Activated CD4-positive, alpha-beta T cell treated with anti-CD3 and anti-CD28 coated beads for 1 hour (primary cell): Measurements from ENCODE around the gene LECT2.

Source experiments
- DNase-seq: peaks from one replicate; pipeline ENCODE4 v3.0.0-alpha.2; 2020

Gene LECT2

DNA sequence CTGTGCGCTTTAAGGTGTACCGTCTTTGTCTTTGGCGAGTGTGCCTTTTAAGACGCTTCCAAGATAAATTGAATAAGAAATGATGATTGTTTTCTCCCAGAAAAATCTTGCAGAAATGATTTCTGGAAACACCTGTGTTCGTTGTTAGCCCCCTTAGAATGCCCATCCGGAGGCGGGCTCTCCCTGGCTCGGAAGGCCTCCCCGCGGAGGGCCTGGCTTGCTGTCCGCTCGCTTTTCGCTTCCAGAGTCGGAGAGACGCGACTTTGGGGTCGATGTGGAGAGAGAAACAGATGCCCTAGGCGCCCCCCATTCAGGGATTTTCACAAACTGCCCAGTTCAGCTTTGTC is 23.9 kb downstream of the LECT2 start:
- DNase-seq, result no peak

DNA sequence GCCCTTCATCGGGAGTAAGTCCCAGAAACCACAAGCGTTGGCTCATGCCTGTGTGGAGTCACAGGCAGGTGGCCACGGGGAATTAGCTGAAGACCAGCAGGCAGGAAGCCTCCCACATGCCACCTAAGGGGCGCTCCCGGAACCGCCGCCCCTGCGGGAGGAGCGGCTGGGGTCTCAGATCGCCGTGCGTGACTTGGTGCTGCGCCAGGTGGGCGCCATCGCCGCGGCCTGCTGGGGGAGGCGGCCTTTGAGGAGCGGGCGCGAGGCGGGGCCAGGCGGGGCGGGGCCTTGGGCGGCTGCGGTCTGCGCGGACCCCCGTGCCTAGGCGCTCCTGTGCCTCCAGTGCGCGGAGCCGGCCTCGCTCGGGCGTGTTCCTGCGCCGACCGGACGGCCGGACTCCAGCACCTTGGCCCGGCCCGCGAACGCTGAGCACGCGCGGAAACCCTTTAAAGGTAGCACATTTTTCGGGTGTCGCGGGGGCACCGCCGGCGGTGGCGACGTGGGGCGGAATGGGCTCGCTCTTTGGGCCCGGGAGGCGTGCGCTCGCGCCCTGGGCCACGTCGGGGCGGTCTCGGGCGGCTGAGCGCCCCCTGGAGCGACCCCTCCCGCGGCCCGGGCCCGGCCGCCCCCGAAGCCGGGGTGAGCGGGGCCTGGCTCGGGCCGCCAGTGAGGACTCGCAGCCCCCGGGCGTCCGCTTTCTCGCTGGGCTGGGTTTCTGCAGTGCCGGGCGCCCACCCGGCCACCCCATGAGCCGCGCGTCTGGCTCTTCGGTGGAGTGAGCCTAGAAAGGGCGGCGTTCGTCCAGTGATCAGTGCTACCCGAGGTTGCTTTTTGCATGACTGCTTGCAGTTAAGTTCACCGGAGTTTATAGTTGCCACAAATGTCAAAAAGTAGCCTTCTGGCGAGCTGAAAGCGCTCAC is 24.5 kb downstream of the LECT2 start:
- DNase-seq, result no peak

DNA sequence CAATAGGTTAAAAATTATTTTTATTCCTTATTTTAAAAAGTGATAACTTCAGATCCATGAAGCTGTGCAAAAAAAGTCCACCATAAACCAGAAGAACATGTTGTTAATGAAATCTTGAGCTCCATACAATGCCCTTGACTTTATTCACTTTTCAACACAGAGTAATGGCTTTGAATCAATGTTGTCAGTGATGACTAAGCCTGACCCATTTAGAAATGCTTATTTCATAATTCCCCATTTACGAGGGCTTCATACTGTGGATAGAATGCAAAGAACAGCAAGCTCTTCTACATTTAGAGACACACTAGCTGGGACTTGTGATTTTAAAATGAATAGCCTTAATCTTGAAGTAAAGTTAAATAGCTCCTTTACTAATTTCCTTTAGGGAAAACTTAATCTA is 33.4 kb downstream of the LECT2 start:
- no peak for DNase-seq

DNA sequence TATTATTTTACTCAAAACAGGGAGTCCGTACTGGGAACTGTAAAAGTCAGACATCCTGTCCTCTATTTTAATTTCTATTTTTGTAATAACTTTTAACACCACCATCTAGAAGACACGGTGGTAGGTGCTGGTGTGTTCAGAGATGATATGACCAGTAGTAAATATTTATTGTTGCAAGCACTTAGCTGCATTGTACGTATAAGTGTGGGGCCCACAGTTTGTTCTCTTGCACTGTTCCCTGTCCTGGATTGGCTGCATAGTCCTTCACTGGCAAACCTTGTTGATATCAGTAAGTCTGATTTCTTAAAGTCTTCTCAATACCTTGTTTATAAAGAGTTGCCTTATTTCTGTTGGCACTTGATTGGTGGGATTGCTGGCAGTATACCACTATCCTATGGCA is 34.6 kb downstream of the LECT2 start:
- no peak for DNase-seq

DNA sequence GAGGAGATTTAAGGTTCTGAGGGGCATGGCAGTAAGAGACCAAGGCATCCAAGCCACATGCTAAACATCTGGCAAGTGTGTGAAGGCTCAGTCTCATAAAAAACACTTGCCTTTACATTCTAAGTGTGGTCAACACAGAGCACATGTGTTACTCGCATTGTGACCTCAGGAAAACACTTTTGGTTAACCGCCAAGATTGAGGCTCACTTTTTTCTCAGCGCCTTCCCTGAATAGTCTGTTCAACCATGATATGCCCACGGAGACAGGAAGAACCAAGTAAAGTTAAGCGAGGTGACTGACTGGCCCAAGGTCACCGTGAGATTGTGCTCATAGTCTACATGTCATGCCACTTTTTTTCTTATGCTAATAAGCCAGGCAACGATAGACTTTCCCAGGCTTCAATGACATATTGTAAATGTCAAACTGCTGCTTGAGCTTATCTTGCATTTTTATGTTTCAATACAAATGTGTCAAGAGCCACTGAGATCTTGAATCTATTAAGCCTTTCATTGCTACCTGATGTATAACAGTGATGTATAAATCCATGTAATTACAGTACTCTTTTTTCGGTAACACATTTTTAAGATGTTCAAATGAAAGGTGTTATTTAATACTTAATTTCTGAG is 38.0 kb downstream of the LECT2 start:
- DNase-seq, result no peak

DNA sequence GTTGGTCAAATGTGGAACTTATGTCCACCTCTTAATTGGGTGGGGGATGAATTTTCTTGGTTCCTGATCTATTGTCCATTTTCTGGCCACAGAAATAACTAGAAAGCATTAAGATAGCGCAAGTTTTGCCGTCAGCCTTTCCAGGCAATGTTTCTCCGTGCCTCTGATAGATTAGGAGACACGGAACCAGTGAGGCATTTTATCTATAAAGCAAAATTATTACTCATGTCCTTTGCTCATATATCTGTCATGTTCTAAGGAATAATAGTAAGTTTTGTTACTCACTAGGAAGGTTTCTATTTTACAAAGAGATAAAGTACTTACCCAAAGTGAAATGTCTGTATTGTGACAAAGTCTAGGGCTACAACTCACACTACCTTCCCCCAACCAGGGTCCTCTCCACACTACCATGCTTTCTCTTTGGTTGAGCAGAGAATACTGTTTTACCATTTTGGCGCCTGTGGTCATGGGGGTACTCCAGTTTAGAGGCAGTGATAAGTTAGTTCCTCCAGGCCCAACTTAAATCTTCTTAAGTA is 39.2 kb downstream of the LECT2 start:
- DNase-seq, result no peak

DNA sequence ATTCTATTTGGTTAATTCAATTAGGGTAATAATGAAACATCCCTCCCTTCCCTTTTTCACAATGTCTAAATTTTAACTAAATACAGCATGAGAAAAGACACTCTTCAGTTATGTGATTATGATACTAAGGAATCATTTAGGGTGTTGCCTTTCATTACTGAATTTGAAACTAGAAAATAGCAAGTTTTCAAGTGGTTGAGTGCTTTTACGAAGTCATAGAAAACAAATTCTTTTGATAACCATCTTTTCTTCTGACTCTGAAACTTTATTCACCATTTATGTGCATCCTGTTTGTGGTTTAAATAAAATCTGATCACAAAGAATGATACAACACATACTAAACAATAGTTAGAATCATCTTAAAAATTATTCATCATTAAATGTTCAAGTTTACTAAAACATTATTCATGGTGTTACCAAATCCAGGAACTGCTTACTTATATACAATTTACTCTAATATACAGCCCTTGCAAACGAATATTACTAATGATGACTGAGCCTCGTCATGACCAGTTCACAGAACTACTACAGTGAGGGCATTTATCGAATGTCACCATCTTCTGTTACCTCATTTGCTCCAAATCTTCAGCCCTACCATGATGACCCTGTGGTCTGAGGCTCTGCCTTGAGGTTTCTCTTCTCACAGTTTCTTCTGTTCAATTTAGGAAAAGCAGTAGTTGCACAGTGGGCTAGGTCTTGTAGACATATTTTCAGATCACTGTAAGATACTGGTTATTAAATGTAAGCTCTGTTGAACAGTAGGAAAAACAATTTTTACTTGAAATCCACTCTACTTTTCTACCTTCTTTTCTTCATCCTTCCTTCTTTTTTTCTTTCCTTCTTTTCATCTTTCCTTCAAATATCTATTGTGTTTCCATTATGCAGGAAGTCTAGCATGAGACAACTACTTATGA is 40.8 kb downstream of the LECT2 start:
- DNase-seq, result no peak

DNA sequence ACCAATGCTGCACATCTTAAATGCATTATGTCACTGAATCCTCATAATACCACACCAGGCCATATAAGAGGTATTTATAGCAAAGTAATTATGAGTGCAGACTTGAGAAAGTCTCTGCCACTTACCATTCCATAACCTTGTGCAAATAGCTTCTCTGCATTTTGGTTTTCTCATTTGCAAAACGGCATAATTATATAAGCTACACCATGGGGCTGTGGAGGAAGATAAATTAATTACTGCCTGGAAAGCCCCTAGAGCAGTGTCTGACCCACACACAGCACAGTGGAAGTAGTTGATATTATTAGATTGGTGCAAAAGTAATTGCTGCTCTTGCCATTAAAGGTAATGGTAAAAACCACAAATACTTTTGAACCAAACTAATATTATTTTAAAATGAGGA is 49.6 kb downstream of the LECT2 start:
- no peak for DNase-seq

DNA sequence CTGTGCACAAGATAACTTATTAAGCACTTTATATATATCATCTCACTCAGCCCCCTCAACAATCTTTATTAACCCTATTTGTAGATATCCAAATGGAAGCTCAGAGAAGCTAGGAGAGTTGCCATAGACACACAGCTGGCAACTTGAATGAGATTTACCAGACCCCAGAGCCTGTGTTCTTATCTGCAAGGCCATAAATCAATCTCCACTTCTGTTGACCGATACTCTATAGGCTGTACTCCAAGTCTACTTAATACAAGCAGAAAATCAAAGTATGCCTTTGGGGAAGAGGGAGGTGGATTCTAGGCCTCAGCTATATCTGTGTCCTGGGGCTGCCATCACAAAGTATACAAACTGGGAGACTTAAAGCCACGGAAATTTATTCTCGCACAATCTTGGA is 53.1 kb downstream of the LECT2 start:
- DNase-seq, result no peak

DNA sequence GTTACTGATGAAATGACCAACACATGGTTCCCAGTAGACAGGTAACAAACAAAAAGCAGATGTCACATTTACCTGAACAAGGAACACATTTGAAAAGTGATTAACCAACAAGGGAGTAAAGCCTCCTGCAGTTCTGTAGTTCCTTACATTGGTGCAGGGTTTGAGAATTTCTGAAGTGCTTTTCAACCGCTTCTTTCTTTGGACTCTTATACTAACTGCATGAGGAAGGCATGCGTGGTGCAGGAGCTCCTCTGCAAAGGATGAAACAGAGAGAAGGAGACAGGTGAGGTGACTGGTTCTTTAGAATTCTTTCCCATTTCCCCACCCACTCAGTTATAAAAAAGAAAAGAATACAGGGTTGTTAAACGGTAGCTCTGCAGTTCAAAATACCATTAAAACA is 54.5 kb downstream of the LECT2 start:
- DNase-seq, result no peak

DNA sequence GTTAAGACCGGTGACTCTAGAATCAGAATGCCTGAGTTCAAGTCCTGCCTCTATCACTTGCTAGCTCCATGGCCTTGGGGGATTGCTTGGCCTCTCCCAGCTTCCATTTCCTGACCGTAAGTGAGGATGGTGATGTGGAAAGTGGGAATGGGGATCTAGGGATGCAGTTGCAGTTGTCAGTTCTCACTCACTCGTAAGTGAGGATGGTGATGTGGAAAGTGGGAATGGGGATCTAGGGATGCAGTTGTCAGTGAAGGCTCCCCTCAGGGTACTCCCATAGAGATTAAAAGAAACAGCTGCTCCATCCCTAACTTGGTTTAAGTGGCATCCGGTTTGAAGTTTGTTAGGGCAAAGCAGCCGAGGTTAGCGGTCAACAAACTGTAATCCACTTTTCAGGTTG is 56.1 kb downstream of the LECT2 start:
- no peak for DNase-seq
